H1 (cell line): ENCODE results near the gene NUP88. TPM values are rescaled to one million over a fixed set of nuclear protein-coding genes. Genes with fewer than 3 reads are reported as not detected.

ENCODE experiments used
- RAD21 ChIP-seq, 2 experiments: IDR thresholded peaks in 1 of 2; conservative IDR thresholded peaks in 1 of 2; 2 replicates each; pipeline ENCODE4 v1.6.1; 2011; ENCODE audit warnings: low read depth in 2 of 2, low read length in 2 of 2, improper control_type of control experiment in 1 of 2, inconsistent platforms in 1 of 2, mild to moderate bottlenecking in 1 of 2, moderate library complexity in 1 of 2
- polyA plus RNA-seq, 7 experiments: library from polyadenylated mRNA; depleted of rRNA in 3 of 7; stranded (reverse) in 5 of 7; unstranded in 2 of 7; fragments of >200 nt in 5 of 7; fragments of 200-250 nt in 2 of 7; gene quantifications; 1 replicate in 5 of 7; 2 replicates in 1 of 7; 4 replicates in 1 of 7; pipeline versions ENCODE4 v1.2.1 to v1.2.3, GENCODE V29; 2011 to 2013; ENCODE audit warnings: missing spikeins in 2 of 7, mixed read lengths in 2 of 7
- total RNA-seq: library from RNA; stranded (reverse); fragmentation: NEBNext Ultra II Directional; extraction: Animal tissue kit (Norgen Biotek cat#: 25700); gene quantifications from 2 replicates; pipeline ENCODE4 v1.2.1, GENCODE V29; 2021

NUP88 gene
- total and polyA plus RNA-seq, 2 of the 8 experiments (the other 6 are each of a cell fraction or from before 2014, with no cell fraction given): 77.4 to 105 TPM

DNA sequence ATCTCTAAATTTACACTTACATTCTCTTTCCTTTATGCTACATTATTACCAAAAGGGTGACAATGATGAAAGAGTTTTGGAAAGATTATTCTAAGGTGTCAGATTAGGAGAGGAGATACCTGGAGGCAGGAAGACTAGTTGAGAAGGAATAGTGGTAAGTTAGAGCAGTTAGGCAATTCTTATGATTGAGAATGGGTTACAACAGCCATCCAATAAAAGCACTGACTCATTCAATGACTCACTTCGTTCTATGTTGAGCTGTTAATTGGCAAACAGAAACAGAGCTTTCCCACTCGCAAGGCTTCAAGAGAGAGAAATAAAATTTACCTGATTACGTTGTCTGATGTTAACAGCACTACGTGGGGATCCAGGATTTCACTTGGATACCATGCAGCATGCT lies 5.8 kb downstream of the NUP88 start (continued):
- TF ChIP-seq RAD21 (IDR thresholded peaks at IDR 0.05 in 1 of 2, conservative IDR thresholded peaks at IDR 0.05 in 1 of 2; ENCODE audit: low read depth in 2 of 2, low read length in 2 of 2): no peak
